OCI-LY7 (cell line): ENCODE results near the gene UNC13B. TPM values are rescaled to one million over a fixed set of nuclear protein-coding genes. Genes with fewer than 3 reads are reported as not detected.

Experiments used
- BruUV-seq: library from RNA; stranded (reverse); fragments of 400-500 nt; replicated peaks from 2 replicates; lab custom pipeline; 2021; lab: Mats Ljungman, UMichigan
- CTCF ChIA-PET: fragments of 300-600 bp; sonication (Branson Sonifier 250); formaldehyde crosslinking; loops from one replicate; lab custom pipeline; 2022; ENCODE audit warnings: antibody characterized with exemption; ENCODE audit not compliant: unreplicated experiment; lab: Charles Lee
- POLR2A ChIA-PET: fragments of 300-600 bp; sonication (Branson Sonifier 250); formaldehyde crosslinking; loops from one replicate; lab custom pipeline; 2022; ENCODE audit warnings: antibody characterized with exemption; lab: Charles Lee
- DNase-seq: peaks from one replicate; pipeline ENCODE4 v3.0.0-alpha.2; 2015; ENCODE audit warnings: low spot score
- H2AFZ ChIP-seq: fragments of 200-600 bp; sonication (generic), shearing (Covaris generic); 2 replicates; pipeline ENCODE4 v1.6.1; 2014; ENCODE audit warnings: mild to moderate bottlenecking, antibody characterized with exemption, low read length, moderate library complexity
- H3K27ac ChIP-seq: fragments of 200-600 bp; sonication (generic); 2 replicates; pipeline ENCODE4 v1.5.1; 2014; ENCODE audit warnings: mixed run types, low read depth, mild to moderate bottlenecking, moderate library complexity, low read length, inconsistent platforms; ENCODE audit not compliant: poor library complexity, severe bottlenecking
- H3K36me3 ChIP-seq: fragments of 200-600 bp; sonication (generic); 2 replicates; pipeline ENCODE4 v1.6.1; 2014; ENCODE audit warnings: mild to moderate bottlenecking, antibody characterized with exemption, low read length, moderate library complexity, mixed read lengths; ENCODE audit not compliant: insufficient read depth
- H3K4me1 ChIP-seq: fragments of 200-600 bp; sonication (generic); 2 replicates; pipeline ENCODE4 v1.5.1; 2014; ENCODE audit warnings: mild to moderate bottlenecking, low read length; ENCODE audit not compliant: insufficient read depth, poor library complexity, severe bottlenecking
- H3K4me2 ChIP-seq: fragments of 200-600 bp; sonication (generic); 2 replicates; pipeline ENCODE4 v1.6.1; 2014; ENCODE audit warnings: mild to moderate bottlenecking, low read length
- H3K4me3 ChIP-seq: fragments of 200-600 bp; sonication (generic); 2 replicates; pipeline ENCODE4 v1.5.1; 2014; ENCODE audit warnings: mild to moderate bottlenecking, low read depth, low read length; ENCODE audit not compliant: poor library complexity, severe bottlenecking
- H3K79me2 ChIP-seq: fragments of 200-600 bp; sonication (generic); 2 replicates; pipeline ENCODE4 v1.6.1; 2016; ENCODE audit warnings: low read depth, mild to moderate bottlenecking, low read length, moderate library complexity, mixed read lengths; ENCODE audit not compliant: insufficient read depth
- H3K9me2 ChIP-seq: fragments of 200-600 bp; sonication (generic); 2 replicates; pipeline ENCODE4 v1.6.1; 2016; ENCODE audit warnings: mild to moderate bottlenecking, low read length, mixed read lengths; ENCODE audit not compliant: insufficient read depth
- H3K9me3 ChIP-seq: fragments of 200-600 bp; sonication (generic); 2 replicates; pipeline ENCODE4 v1.6.1; 2014; ENCODE audit warnings: mild to moderate bottlenecking, mixed run types, low read length, mixed read lengths
- H4K20me1 ChIP-seq: fragments of 200-600 bp; sonication (generic); 2 replicates; pipeline ENCODE4 v1.6.1; 2014; ENCODE audit warnings: mild to moderate bottlenecking, antibody characterized with exemption, low read length, moderate library complexity, mixed read lengths; ENCODE audit not compliant: insufficient read depth
- CTCF ChIP-seq: fragments of 200-600 bp; sonication (generic); conservative IDR thresholded peaks from 2 replicates; pipeline ENCODE4 v1.5.1; 2014; ENCODE audit warnings: mild to moderate bottlenecking, antibody characterized with exemption, low read length, moderate library complexity, mixed read lengths
- EZH2phosphoT487 ChIP-seq: fragments of 200-600 bp; sonication (generic); IDR thresholded peaks from 2 replicates; pipeline ENCODE4 v1.6.1; 2018; ENCODE audit warnings: low read depth, borderline replicate concordance, mild to moderate bottlenecking, mixed run types, antibody characterized with exemption, low read length, moderate library complexity, mixed read lengths
- intact Hi-C: fragments of 100-400 bp; cut with micrococcal nuclease; formaldehyde crosslinking; loops from one replicate; pipeline ENCODE4 v1.10.0; 2022; ENCODE audit not compliant: unreplicated experiment
- total RNA-seq, 2 experiments: library from RNA; depleted of rRNA in 1 of 2; stranded (reverse); fragments of >200 nt in 1 of 2; shearing (Covaris generic) in 1 of 2; gene quantifications; 2 replicates each; pipeline ENCODE4 v1.2.3, GENCODE V29; 2014 to 2022

UNC13B gene
- total RNA-seq, 2 experiments from 2014 or later: 1.7 to 5.8 TPM

DNA sequence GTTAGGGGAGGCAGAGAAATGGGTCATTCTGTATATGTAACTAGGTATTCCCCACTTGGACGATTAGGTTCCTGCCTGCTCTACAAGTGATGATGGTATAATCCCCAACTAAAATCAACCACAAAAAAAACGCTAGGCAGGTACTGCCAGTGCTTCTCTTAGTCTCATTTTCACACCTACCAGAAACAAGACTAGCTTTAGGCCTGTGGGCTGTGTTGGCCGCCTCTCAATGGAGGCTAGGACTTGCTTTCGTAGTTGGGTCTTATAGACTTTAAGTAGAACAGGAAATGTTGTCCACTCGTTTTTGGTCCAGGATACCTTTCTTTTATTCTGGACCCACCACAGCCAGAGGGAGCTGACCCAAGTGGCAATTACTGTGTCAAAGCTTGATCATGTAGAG is 111.8 kb downstream of the UNC13B start:
- DNase-seq: no peak
- TF ChIP-seq CTCF (no peak), EZH2phosphoT487 (no peak)
- POLR2A ChIA-PET: interaction anchor here (0.9 kb wide), 1 partner anchor 14 kb away, joined by 3 read pairs; no protein-coding TSS in a partner anchor
- BruUV-seq: no TSS peak
- CTCF ChIA-PET: no interaction called here
- intact Hi-C loops: no loop called here
- no peak overlapping the region for H3K27ac ChIP-seq
- no peak overlapping the region for H2AFZ ChIP-seq
- no peaks in the 10 kb centered on the region for H3K36me3 ChIP-seq
- H3K4me2 ChIP-seq: no peak overlapping the region
- H3K4me1 ChIP-seq: no peaks in the 10 kb centered on the region
- no peaks in the 10 kb centered on the region for H3K79me2 ChIP-seq
- no peaks in the 10 kb centered on the region for H3K9me3 ChIP-seq
- no peaks in the 10 kb centered on the region for H4K20me1 ChIP-seq
- H3K4me3 ChIP-seq: no peak overlapping the region
- no peaks in the 10 kb centered on the region for H3K9me2 ChIP-seq

- no peaks in the 10 kb centered on the region for H3K4me1 ChIP-seq
- DNase-seq: no peak
- no peaks in the 10 kb centered on the region for H3K36me3 ChIP-seq
- no peak overlapping the region for H3K27ac ChIP-seq
- H4K20me1 ChIP-seq: no peaks in the 10 kb centered on the region
- no peaks in the 10 kb centered on the region for H3K9me2 ChIP-seq
- no peak overlapping the region for H3K4me3 ChIP-seq
- ChIA-PET POLR2A (no interaction called here), CTCF (no interaction called here)
- TF ChIP-seq CTCF (no peak), EZH2phosphoT487 (no peak)
- no peaks in the 10 kb centered on the region for H3K9me3 ChIP-seq
- intact Hi-C loops: no loop called here
- no peak overlapping the region for H2AFZ ChIP-seq
- H3K4me2 ChIP-seq: no peak overlapping the region
- BruUV-seq: no TSS peak
- H3K79me2 ChIP-seq: no peaks in the 10 kb centered on the region
These were observed 113.2 kb downstream of the UNC13B start for GRCh38 chr9:35274993-35275392.

GRCh38 chr9:35277171-35277520 is 115.3 kb downstream of the UNC13B start:
- no peak for TF ChIP-seq CTCF
- TF ChIP-seq EZH2phosphoT487: no peak
- Histone ChIP-seq H3K9me2 (no peaks in the 10 kb centered on the region), H3K4me2 (no peak overlapping the region), H3K4me3 (no peak overlapping the region), H3K27ac (no peak overlapping the region), H3K36me3 (no peaks in the 10 kb centered on the region), H3K79me2 (no peaks in the 10 kb centered on the region), H3K9me3 (no peaks in the 10 kb centered on the region), H2AFZ (no peak overlapping the region), H3K4me1 (no peaks in the 10 kb centered on the region), H4K20me1 (no peaks in the 10 kb centered on the region)
- POLR2A ChIA-PET: interaction anchor here (1.2 kb wide), 1 partner anchor 17 kb away, joined by 3 read pairs; no protein-coding TSS in a partner anchor
- BruUV-seq: no TSS peak
- intact Hi-C loops: no loop called here
- CTCF ChIA-PET: no interaction called here
- no peak for DNase-seq
